SK-N-MC (cell line): Measurements from ENCODE around the gene IGFLR1.

Source experiments
- DNase-seq: peaks from one replicate; pipeline ENCODE4 v3.0.0-alpha.2; 2011; ENCODE audit warnings: low read depth, low spot score
- H3K27ac ChIP-seq: fragments of 200-600 bp; sonication (generic); 2 replicates; pipeline ENCODE4 v1.5.1; 2016; ENCODE audit warnings: mixed run types
- H3K36me3 ChIP-seq: fragments of 200-600 bp; sonication (generic); 2 replicates; pipeline ENCODE4 v1.6.1; 2017; ENCODE audit warnings: antibody characterized with exemption, low read length, mixed read lengths; ENCODE audit not compliant: insufficient read depth
- H3K4me3 ChIP-seq: fragments of 200-600 bp; sonication (generic); 2 replicates; pipeline ENCODE4 v1.5.1; 2016
- H3K9ac ChIP-seq: fragments of 200-600 bp; sonication (generic); 2 replicates; pipeline ENCODE4 v1.8.0; 2017; ENCODE audit warnings: mixed run types, mixed read lengths; ENCODE audit not compliant: insufficient read length
- H3K9me3 ChIP-seq: fragments of 200-600 bp; sonication (generic); 2 replicates; pipeline ENCODE4 v1.6.1; 2017; ENCODE audit warnings: low read depth, mild to moderate bottlenecking, antibody characterized with exemption, low read length, moderate library complexity, mixed read lengths
- EZH2 ChIP-seq: fragments of 200-600 bp; sonication (generic); IDR thresholded peaks from one replicate; pipeline ENCODE4 v1.6.1; 2017; ENCODE audit warnings: antibody characterized with exemption
- FOXP2 ChIP-seq: optimal IDR thresholded peaks from 2 replicates; pipeline ENCODE3; 2011; ENCODE audit warnings: mild to moderate bottlenecking, moderate library complexity; ENCODE audit not compliant: insufficient read depth; ENCODE audit errors: extremely low read length, control extremely low read depth
- POLR2AphosphoS5 ChIP-seq: IDR thresholded peaks from 2 replicates; pipeline ENCODE4 v1.6.1; 2012; ENCODE audit warnings: mild to moderate bottlenecking, low read depth, low read length, borderline replicate concordance

The IGFLR1 gene

GRCh38 chr19:35757749-35758608 is 15.7 kb upstream of the IGFLR1 start, which contains the start of gene PROSER3:
Gene PROSER3 (plus strand): TSS chr19:35758176. CDS start chr19:35758216, 40 bp downstream.
- Histone ChIP-seq H3K27ac (peak within 1 kb of the TSS; percentile 88), H3K9ac (peak within 1 kb of the TSS; percentile 90), H3K36me3 (peaks cover 11% of the 10 kb centered on the region; the same call in 1 of the 2 replicates), H3K9me3 (no peaks in the 10 kb centered on the region), H3K4me3 (peak within 1 kb of the TSS; percentile 90)
- TF ChIP-seq POLR2AphosphoS5: peak; percentile 56; the same call in 1 of the 2 replicates
- TF ChIP-seq EZH2: no peak
- peak; percentile 98 for DNase-seq

GRCh38 chr19:35757231-35757748 is 15.0 kb upstream of the IGFLR1 start:
- TF ChIP-seq EZH2 (no peak), FOXP2 (no peak), POLR2AphosphoS5 (peak; percentile 4; the same call in 1 of the 2 replicates)
- Histone ChIP-seq H3K4me3 (peak overlapping the region; percentile 90), H3K9me3 (no peaks in the 10 kb centered on the region), H3K27ac (peak overlapping the region; percentile 80), H3K36me3 (peaks cover 10% of the 10 kb centered on the region; the same call in 1 of the 2 replicates), H3K9ac (peak overlapping the region; percentile 66)
- DNase-seq: no peak

GRCh38 chr19:35756377-35757230 is 14.4 kb upstream of the IGFLR1 start, which contains the start of gene HSPB6:
Gene HSPB6 (minus strand): TSS chr19:35757029. CDS start chr19:35757008, 21 bp downstream.
- peak within 1 kb of the TSS; percentile 80 for H3K27ac ChIP-seq
- no peak for DNase-seq
- H3K9ac ChIP-seq: peak within 1 kb of the TSS; percentile 66
- TF ChIP-seq FOXP2: no peak
- no peak; the same call in 1 of the 2 replicates for TF ChIP-seq POLR2AphosphoS5
- TF ChIP-seq EZH2: no peak
- H3K36me3 ChIP-seq: peaks cover 5% of the 10 kb centered on the region; the same call in 1 of the 2 replicates
- H3K9me3 ChIP-seq: no peaks in the 10 kb centered on the region
- H3K4me3 ChIP-seq: peak within 1 kb of the TSS; percentile 90

- H3K9me3 ChIP-seq: no peaks in the 10 kb centered on the region
- DNase-seq: no peak
- peaks cover 5% of the 10 kb centered on the region; the same call in 1 of the 2 replicates for H3K36me3 ChIP-seq
- H3K27ac ChIP-seq: no peak overlapping the region
- no peak overlapping the region for H3K4me3 ChIP-seq
- no peak for TF ChIP-seq POLR2AphosphoS5
- no peak for TF ChIP-seq FOXP2
- TF ChIP-seq EZH2: no peak
- H3K9ac ChIP-seq: no peak overlapping the region
Observed at GRCh38 chr19:35755550-35756376, 13.5 kb upstream of the IGFLR1 start.

GRCh38 chr19:35755131-35755549 is 12.9 kb upstream of the IGFLR1 start:
- DNase-seq: no peak
- H3K9me3 ChIP-seq: no peaks in the 10 kb centered on the region
- no peak overlapping the region for H3K4me3 ChIP-seq
- TF ChIP-seq EZH2: no peak
- no peak for TF ChIP-seq FOXP2
- TF ChIP-seq POLR2AphosphoS5: no peak
- no peak overlapping the region for H3K27ac ChIP-seq
- H3K36me3 ChIP-seq: peaks cover under 1% of the 10 kb centered on the region; the same call in 1 of the 2 replicates
- no peak overlapping the region for H3K9ac ChIP-seq

- Histone ChIP-seq H3K4me3 (no peak overlapping the region), H3K36me3 (no peaks in the 10 kb centered on the region; the same call in 1 of the 2 replicates), H3K9me3 (no peaks in the 10 kb centered on the region), H3K27ac (no peak overlapping the region), H3K9ac (no peak overlapping the region)
- DNase-seq: no peak
- TF ChIP-seq POLR2AphosphoS5 (no peak), EZH2 (no peak), FOXP2 (no peak)
Observed at GRCh38 chr19:35754370-35755130, 12.3 kb upstream of the IGFLR1 start.
